HepG2 (cell line): Measurements from ENCODE around the gene TNP2. TPM values are rescaled to one million over a fixed set of nuclear protein-coding genes. Genes with fewer than 3 reads are reported as not detected.

Source experiments
- CBX1 ChIP-seq: IDR thresholded peaks from one replicate; pipeline ENCODE4 v1.6.1; 2016; ENCODE audit warnings: antibody characterized with exemption, low read depth
- FOSL2 ChIP-seq: sonication (generic); formaldehyde crosslinking; IDR thresholded peaks from 2 replicates; pipeline ENCODE4 v1.4.0; 2020; ENCODE audit warnings: missing genetic modification reagents
- HNRNPK ChIP-seq: fragments of 200-400 bp; formaldehyde crosslinking; IDR thresholded peaks from 2 replicates; pipeline ENCODE4 v1.6.1; 2018; ENCODE audit warnings: low read length, low read depth, moderate library complexity, mild to moderate bottlenecking; ENCODE audit not compliant: poor library complexity, severe bottlenecking
- HNRNPLL ChIP-seq: fragments of 200-400 bp; formaldehyde crosslinking; IDR thresholded peaks from 2 replicates; pipeline ENCODE4 v1.6.1; 2017; ENCODE audit warnings: mild to moderate bottlenecking, low read depth, low read length; ENCODE audit not compliant: poor library complexity, severe bottlenecking
- KDM4B ChIP-seq: sonication (generic); formaldehyde crosslinking; IDR thresholded peaks from 2 replicates; pipeline ENCODE4 v1.4.0; 2020; ENCODE audit warnings: missing genetic modification reagents
- KDM5B ChIP-seq: sonication (generic); formaldehyde crosslinking; IDR thresholded peaks from 2 replicates; pipeline ENCODE4 v1.4.0; 2020; ENCODE audit warnings: missing genetic modification reagents, mild to moderate bottlenecking, borderline replicate concordance
- MEIS2 ChIP-seq: sonication (generic); formaldehyde crosslinking; IDR thresholded peaks from 2 replicates; pipeline ENCODE4 v1.9.0; 2021; ENCODE audit warnings: mild to moderate bottlenecking, missing genetic modification reagents
- MLLT10 ChIP-seq: sonication (generic); formaldehyde crosslinking; IDR thresholded peaks from 2 replicates; pipeline ENCODE4 v1.4.0; 2020; ENCODE audit warnings: missing genetic modification reagents
- NONO ChIP-seq, 2 experiments: fragments of 450-650 bp in 1 of 2; sonication (generic) in 1 of 2; formaldehyde crosslinking in 1 of 2; IDR thresholded peaks in 1 of 2; conservative IDR thresholded peaks in 1 of 2; 2 replicates each; pipeline versions ENCODE4 v1.6.1 to v1.8.0; 2017 to 2022; ENCODE audit warnings: mild to moderate bottlenecking in 1 of 2, missing genetic modification reagents in 1 of 2, moderate library complexity in 1 of 2
- NR2F1 ChIP-seq, 2 experiments: fragments of 450-650 bp in 1 of 2; formaldehyde crosslinking in 1 of 2; IDR thresholded peaks; 2 replicates each; pipeline versions ENCODE4 v1.5.0 to v1.6.1; 2016 to 2020; ENCODE audit warnings: mild to moderate bottlenecking in 1 of 2, missing compliant biosample characterization in 1 of 2, missing genetic modification reagents in 1 of 2, moderate library complexity in 1 of 2
- SIN3A ChIP-seq: IDR thresholded peaks from 2 replicates; pipeline ENCODE4 v1.6.1; 2011; ENCODE audit warnings: low read depth, mild to moderate bottlenecking, control low read depth, low read length, borderline replicate concordance
- SYNCRIP ChIP-seq: fragments of 200-400 bp; formaldehyde crosslinking; IDR thresholded peaks from 2 replicates; pipeline ENCODE4 v1.6.1; 2018; ENCODE audit warnings: mild to moderate bottlenecking, low read depth, low read length; ENCODE audit not compliant: insufficient read depth
- U2AF2 ChIP-seq: fragments of 200-400 bp; formaldehyde crosslinking; IDR thresholded peaks from 2 replicates; pipeline ENCODE4 v1.6.1; 2017; ENCODE audit warnings: low read depth, mild to moderate bottlenecking, low read length
- ZNF24 ChIP-seq: fragments of 450-650 bp; IDR thresholded peaks from 2 replicates; pipeline ENCODE4 v1.6.1; 2017; ENCODE audit warnings: antibody characterized with exemption, mild to moderate bottlenecking
- ZNF773 ChIP-seq: sonication (generic); formaldehyde crosslinking; IDR thresholded peaks from 2 replicates; pipeline ENCODE4 v1.4.0; 2020; ENCODE audit warnings: missing genetic modification reagents, borderline replicate concordance
- ZNF879 ChIP-seq: sonication (generic); formaldehyde crosslinking; IDR thresholded peaks from 2 replicates; pipeline ENCODE4 v1.8.1; 2023; ENCODE audit warnings: missing genetic modification reagents
- ZNF891 ChIP-seq: sonication (generic); formaldehyde crosslinking; IDR thresholded peaks from 2 replicates; pipeline ENCODE4 v1.5.0; 2020; ENCODE audit warnings: mild to moderate bottlenecking, missing genetic modification reagents
- polyA plus RNA-seq, 8 experiments: library from polyadenylated mRNA; depleted of rRNA in 3 of 8; stranded (reverse) in 7 of 8; unstranded in 1 of 8; fragments of >200 nt; fragmentation: Illumina TruSeq in 4 of 8; extraction: Trizol in 4 of 8; gene quantifications; 2 replicates each; pipeline versions ENCODE4 v1.2.1 to v1.2.3, GENCODE V29; 2011 to 2016; ENCODE audit warnings: low read depth in 4 of 8, missing spikeins in 1 of 8, mixed read lengths in 1 of 8; ENCODE audit not compliant: insufficient read depth in 1 of 8
- total RNA-seq, 5 experiments: library from RNA; depleted of rRNA; stranded (reverse); fragments of >200 nt; fragmentation: Illumina TruSeq; extraction: Trizol; gene quantifications; 2 replicates each; pipeline ENCODE4 v1.2.3, GENCODE V29; 2016; ENCODE audit warnings: low read depth in 1 of 5
- TF ChIP-seq, protein P1 (sequence below): IDR thresholded peaks from 2 replicates; pipeline ENCODE4 v1.6.1; 2018; ENCODE audit warnings: missing genetic modification reagents
- TF ChIP-seq, protein P2 (sequence below): IDR thresholded peaks from 2 replicates; pipeline ENCODE4 v1.6.1; 2016
- TF ChIP-seq, protein P3 (sequence below): sonication (generic); formaldehyde crosslinking; IDR thresholded peaks from 2 replicates; pipeline ENCODE4 v1.4.0; 2020; ENCODE audit warnings: missing genetic modification reagents, borderline replicate concordance
- TF ChIP-seq, protein P4 (sequence below): sonication (generic); formaldehyde crosslinking; IDR thresholded peaks from 2 replicates; pipeline ENCODE4 v1.4.0; 2020; ENCODE audit warnings: missing genetic modification reagents

TNP2 gene
- total and polyA plus RNA-seq, 2 of the 13 experiments (the other 11 are each of a cell fraction or from before 2014, with no cell fraction given), result not detected

DNA sequence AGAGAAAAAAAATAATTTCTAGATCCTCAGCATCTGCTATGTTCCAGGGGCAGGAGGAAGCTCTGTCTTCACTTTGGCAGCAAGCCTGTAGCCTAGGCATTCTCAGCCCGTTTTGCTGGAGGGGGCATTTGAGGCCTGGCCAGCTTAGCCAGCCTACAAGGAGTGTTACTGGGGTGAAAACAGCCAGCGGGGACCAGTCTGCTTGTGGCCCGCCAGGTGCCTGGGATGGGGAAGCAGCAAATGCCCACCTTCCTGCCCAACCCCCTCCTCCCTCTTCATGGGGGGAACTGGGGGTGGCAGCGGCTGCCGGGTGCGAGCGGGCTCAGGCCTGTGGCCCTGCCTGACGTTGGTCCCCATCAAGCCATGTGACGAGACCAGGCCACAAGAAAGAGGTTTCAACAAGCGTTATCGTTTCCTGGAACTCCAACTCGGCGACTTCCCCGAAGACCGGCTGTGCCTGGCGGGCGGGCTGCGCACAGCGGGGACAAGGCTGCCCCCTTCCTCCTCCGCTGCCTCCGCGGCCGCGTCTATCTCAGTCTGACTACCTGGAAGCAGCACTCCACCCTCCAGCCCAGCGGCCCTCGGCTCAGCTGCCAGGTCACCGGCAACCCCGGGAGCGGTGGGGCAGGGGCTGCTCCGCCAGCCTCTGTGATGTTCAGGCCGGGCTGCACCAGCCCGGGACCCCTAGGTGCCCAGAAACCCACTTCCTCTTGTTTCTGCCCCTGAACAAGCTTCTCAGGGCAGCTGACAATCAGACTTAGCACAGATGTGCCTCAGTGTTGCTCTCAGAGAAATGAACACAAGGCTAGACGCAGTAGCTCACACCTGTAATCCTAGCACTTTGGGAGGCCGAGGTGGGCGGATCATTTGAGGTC lies 36.0 kb downstream of the TNP2 start (continued):
- TF ChIP-seq ZNF879 (CRISPR knock-in tag) (no peak), NR2F1 (CRISPR knock-in tag; IDR thresholded peaks at IDR 0.05) (no peak), U2AF2 (no peak), HNRNPLL (peak; percentile 32), ZNF891 (CRISPR knock-in tag) (no peak), KDM5B (0 out of 2 replicates have a peak, but pooled peaks have one; percentile 13), NONO (IDR thresholded peaks at IDR 0.05) (no peak), NONO (CRISPR knock-in tag; conservative IDR thresholded peaks at IDR 0.05) (no peak), MLLT10 (CRISPR knock-in tag) (no peak), SYNCRIP (no peak), ZNF24 (no peak), SIN3A (no peak), MEIS2 (CRISPR knock-in tag) (no peak), FOSL2 (no peak), HNRNPK (peak; percentile 2), ZNF773 (CRISPR knock-in tag) (no peak), KDM4B (CRISPR knock-in tag) (no peak), CBX1 (no peak)
- TF ChIP-seq, protein P1, sequence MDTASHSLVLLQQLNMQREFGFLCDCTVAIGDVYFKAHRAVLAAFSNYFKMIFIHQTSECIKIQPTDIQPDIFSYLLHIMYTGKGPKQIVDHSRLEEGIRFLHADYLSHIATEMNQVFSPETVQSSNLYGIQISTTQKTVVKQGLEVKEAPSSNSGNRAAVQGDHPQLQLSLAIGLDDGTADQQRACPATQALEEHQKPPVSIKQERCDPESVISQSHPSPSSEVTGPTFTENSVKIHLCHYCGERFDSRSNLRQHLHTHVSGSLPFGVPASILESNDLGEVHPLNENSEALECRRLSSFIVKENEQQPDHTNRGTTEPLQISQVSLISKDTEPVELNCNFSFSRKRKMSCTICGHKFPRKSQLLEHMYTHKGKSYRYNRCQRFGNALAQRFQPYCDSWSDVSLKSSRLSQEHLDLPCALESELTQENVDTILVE (CRISPR knock-in tag), result no peak
- TF ChIP-seq, protein P2, sequence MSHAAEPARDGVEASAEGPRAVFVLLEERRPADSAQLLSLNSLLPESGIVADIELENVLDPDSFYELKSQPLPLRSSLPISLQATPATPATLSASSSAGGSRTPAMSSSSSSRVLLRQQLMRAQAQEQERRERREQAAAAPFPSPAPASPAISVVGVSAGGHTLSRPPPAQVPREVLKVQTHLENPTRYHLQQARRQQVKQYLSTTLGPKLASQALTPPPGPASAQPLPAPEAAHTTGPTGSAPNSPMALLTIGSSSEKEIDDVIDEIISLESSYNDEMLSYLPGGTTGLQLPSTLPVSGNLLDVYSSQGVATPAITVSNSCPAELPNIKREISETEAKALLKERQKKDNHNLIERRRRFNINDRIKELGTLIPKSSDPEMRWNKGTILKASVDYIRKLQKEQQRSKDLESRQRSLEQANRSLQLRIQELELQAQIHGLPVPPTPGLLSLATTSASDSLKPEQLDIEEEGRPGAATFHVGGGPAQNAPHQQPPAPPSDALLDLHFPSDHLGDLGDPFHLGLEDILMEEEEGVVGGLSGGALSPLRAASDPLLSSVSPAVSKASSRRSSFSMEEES (CRISPR knock-in tag), result no peak
- TF ChIP-seq, protein P3, sequence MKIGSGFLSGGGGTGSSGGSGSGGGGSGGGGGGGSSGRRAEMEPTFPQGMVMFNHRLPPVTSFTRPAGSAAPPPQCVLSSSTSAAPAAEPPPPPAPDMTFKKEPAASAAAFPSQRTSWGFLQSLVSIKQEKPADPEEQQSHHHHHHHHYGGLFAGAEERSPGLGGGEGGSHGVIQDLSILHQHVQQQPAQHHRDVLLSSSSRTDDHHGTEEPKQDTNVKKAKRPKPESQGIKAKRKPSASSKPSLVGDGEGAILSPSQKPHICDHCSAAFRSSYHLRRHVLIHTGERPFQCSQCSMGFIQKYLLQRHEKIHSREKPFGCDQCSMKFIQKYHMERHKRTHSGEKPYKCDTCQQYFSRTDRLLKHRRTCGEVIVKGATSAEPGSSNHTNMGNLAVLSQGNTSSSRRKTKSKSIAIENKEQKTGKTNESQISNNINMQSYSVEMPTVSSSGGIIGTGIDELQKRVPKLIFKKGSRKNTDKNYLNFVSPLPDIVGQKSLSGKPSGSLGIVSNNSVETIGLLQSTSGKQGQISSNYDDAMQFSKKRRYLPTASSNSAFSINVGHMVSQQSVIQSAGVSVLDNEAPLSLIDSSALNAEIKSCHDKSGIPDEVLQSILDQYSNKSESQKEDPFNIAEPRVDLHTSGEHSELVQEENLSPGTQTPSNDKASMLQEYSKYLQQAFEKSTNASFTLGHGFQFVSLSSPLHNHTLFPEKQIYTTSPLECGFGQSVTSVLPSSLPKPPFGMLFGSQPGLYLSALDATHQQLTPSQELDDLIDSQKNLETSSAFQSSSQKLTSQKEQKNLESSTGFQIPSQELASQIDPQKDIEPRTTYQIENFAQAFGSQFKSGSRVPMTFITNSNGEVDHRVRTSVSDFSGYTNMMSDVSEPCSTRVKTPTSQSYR (CRISPR knock-in tag), result no peak
- TF ChIP-seq, protein P4, sequence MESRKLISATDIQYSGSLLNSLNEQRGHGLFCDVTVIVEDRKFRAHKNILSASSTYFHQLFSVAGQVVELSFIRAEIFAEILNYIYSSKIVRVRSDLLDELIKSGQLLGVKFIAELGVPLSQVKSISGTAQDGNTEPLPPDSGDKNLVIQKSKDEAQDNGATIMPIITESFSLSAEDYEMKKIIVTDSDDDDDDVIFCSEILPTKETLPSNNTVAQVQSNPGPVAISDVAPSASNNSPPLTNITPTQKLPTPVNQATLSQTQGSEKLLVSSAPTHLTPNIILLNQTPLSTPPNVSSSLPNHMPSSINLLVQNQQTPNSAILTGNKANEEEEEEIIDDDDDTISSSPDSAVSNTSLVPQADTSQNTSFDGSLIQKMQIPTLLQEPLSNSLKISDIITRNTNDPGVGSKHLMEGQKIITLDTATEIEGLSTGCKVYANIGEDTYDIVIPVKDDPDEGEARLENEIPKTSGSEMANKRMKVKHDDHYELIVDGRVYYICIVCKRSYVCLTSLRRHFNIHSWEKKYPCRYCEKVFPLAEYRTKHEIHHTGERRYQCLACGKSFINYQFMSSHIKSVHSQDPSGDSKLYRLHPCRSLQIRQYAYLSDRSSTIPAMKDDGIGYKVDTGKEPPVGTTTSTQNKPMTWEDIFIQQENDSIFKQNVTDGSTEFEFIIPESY (CRISPR knock-in tag), result peak; percentile 82
